ENCODE results near the gene PRDM15.

DNA sequence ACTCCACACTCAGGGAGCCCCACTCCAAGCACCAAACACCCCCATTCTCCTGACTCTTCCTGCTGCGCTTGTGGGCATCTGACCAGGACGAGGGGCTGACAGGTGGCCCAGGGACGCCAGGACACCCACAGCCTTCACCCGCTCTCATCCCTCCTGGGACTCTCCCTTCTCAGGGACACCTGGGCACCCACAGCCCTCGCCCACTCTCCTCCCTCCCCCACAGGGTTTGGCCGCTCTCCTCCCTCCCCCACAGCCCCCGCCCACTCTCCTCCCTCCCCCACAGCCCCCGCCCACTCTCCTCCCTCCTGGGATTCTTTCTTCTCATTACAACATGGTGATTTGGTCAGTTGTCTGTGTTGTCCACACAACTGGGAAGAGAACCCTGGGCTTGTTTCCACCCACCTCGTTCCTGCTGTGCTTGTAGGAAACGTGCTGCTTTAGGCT lies 43.4 kb downstream of the PRDM15 start:
- TF ChIP-seq, protein P1, sequence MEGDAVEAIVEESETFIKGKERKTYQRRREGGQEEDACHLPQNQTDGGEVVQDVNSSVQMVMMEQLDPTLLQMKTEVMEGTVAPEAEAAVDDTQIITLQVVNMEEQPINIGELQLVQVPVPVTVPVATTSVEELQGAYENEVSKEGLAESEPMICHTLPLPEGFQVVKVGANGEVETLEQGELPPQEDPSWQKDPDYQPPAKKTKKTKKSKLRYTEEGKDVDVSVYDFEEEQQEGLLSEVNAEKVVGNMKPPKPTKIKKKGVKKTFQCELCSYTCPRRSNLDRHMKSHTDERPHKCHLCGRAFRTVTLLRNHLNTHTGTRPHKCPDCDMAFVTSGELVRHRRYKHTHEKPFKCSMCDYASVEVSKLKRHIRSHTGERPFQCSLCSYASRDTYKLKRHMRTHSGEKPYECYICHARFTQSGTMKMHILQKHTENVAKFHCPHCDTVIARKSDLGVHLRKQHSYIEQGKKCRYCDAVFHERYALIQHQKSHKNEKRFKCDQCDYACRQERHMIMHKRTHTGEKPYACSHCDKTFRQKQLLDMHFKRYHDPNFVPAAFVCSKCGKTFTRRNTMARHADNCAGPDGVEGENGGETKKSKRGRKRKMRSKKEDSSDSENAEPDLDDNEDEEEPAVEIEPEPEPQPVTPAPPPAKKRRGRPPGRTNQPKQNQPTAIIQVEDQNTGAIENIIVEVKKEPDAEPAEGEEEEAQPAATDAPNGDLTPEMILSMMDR (conservative IDR thresholded peaks at IDR 0.05; ENCODE audit: low read length), result no peak
- TF ChIP-seq EZH2phosphoT487 (IDR thresholded peaks at IDR 0.05; ENCODE audit: borderline replicate concordance), result no peak
